Measurements from ENCODE around the gene IDUA.
A peak's percentile ranks its signal among the peaks of the same experiment; 100 is the strongest.
"Not testable (repeated sequence)": the region's sequence is repeated elsewhere in the genome, so short reads cannot be mapped to it uniquely, and the experiment has no call there.

Gene IDUA

GRCh38 chr4:968621-969394 is 18.0 kb upstream of the IDUA start:
- no peaks in the 10 kb centered on the region for H3K9me3 ChIP-seq (ENCODE audit: control insufficient read depth in 5 of 5, low read length in 5 of 5)
- H3K27ac ChIP-seq (ENCODE audit: low read depth, low read length) = no peak overlapping the region
- no peak overlapping the region for H3K4me3 ChIP-seq (ENCODE audit: low read depth in 1 of 5, low read length in 5 of 5)
- H3K4me1 ChIP-seq (ENCODE audit: control insufficient read depth in 5 of 5, insufficient read depth in 5 of 5, low read length in 5 of 5) = peaks cover 4 to 27% (median 25%) of the 10 kb centered on the region in 5 donors
- peaks cover 0 to 3% (median 0%) of the 10 kb centered on the region in 5 donors for H3K27me3 ChIP-seq (ENCODE audit: control insufficient read depth in 5 of 5, insufficient read depth in 4 of 5, low read length in 5 of 5)
- peaks cover 0 to 38% (median 25%) of the 10 kb centered on the region in 5 donors for H3K36me3 ChIP-seq (ENCODE audit: control insufficient read depth in 5 of 5, insufficient read depth in 5 of 5, low read length in 5 of 5)
- H3K9ac ChIP-seq (ENCODE audit: low read length in 5 of 5) = no peak overlapping the region

GRCh38 chr4:970046-970745 is 16.6 kb upstream of the IDUA start:
- Histone ChIP-seq H3K4me1 (ENCODE audit: control insufficient read depth in 5 of 5, insufficient read depth in 5 of 5, low read length in 5 of 5) (peaks cover 4 to 32% (median 28%) of the 10 kb centered on the region in 5 donors), H3K27me3 (ENCODE audit: control insufficient read depth in 5 of 5, insufficient read depth in 4 of 5, low read length in 5 of 5) (peaks cover 0 to 3% (median 0%) of the 10 kb centered on the region in 5 donors), H3K36me3 (ENCODE audit: control insufficient read depth in 5 of 5, insufficient read depth in 5 of 5, low read length in 5 of 5) (peaks cover 0 to 26% (median 15%) of the 10 kb centered on the region in 5 donors), H3K9ac (ENCODE audit: low read length in 5 of 5) (no peak overlapping the region), H3K4me3 (ENCODE audit: low read depth in 1 of 5, low read length in 5 of 5) (no peak overlapping the region), H3K9me3 (ENCODE audit: control insufficient read depth in 5 of 5, low read length in 5 of 5) (no peaks in the 10 kb centered on the region), H3K27ac (ENCODE audit: low read depth, low read length) (no peak overlapping the region)

DNA sequence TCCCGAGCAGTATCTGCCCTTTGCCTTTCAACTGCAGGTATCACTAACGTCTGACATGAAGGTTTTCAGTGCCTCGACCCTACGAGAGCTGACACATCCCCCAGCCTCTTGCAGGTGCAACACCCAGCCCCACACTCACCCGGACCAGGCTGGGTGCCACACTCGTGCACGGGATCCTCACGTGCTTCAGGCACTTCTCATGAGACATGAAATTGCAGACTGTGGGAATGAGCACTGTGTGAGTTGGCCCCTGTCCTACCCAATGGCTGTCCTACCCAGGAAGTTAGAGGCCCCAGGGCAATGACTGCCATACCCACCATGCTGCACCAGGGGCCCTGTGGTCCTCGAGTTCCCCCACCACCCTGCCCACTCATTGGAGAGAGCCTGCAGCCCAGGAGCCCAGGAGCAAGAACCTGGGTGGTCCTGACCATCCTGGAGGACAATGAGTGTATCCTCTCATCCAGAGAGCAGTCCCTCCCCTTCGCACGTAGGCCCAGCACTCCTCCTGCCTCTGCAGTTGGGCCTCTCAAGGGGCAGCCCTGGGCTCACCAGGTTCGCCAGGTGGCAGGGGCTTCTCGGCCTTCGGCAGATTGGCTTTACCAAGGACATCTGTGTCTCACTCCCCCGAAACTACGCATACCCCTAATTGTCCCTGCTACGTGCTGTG is 15.9 kb upstream of the IDUA start:
- peak overlapping the region in 1 of 5 donors; percentile 79 for H3K9ac ChIP-seq (ENCODE audit: low read length in 5 of 5)
- H3K9me3 ChIP-seq (ENCODE audit: control insufficient read depth in 5 of 5, low read length in 5 of 5) = no peaks in the 10 kb centered on the region
- H3K4me1 ChIP-seq (ENCODE audit: control insufficient read depth in 5 of 5, insufficient read depth in 5 of 5, low read length in 5 of 5) = peaks cover 4 to 32% (median 28%) of the 10 kb centered on the region in 5 donors
- peaks cover 0 to 3% (median 0%) of the 10 kb centered on the region in 5 donors for H3K27me3 ChIP-seq (ENCODE audit: control insufficient read depth in 5 of 5, insufficient read depth in 4 of 5, low read length in 5 of 5)
- peaks cover 0 to 18% (median 8%) of the 10 kb centered on the region in 5 donors for H3K36me3 ChIP-seq (ENCODE audit: control insufficient read depth in 5 of 5, insufficient read depth in 5 of 5, low read length in 5 of 5)
- H3K27ac ChIP-seq (ENCODE audit: low read depth, low read length) = no peak overlapping the region
- no peak overlapping the region for H3K4me3 ChIP-seq (ENCODE audit: low read depth in 1 of 5, low read length in 5 of 5)

DNA sequence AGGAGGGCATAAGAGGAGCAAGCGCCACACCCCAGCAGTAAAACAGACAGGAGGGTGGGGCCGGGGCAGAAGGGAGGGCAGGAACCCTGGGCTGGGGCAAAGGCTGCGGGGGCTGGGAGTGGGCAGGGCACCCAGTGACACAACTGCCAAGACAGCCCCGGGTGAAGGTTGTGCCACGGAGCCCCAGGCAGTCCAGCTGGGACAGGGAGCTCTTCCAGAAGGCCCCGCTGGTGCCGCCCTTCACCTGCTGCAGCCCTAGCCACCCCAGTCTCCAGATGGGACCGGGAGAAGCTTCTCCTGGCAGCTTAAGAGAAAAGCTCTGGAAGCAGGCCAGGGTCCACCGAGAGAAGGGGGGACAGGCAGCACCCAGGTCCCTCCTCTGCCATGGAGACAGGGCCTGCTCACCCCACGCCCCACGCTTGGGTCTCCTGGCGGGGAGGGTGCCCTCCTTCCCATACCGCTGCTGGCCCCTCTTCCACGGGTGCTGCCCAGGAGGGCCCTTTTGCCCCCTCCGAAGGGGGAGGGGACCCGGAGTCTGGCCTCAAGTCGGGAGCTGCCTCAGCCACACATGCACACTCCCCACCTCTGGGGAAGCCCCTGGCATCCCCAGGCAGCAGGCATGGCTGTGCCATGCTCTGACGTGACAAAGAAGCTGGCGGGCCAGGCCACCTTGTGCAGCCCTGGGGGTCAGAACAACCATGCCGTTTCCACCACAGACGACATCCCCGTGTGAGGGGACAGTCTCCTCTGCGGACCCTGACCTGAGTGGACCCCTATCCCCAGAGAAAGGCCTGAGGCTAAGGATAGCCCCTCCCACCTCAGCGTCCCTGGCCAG is 15.0 kb upstream of the IDUA start:
- H3K9ac ChIP-seq (ENCODE audit: low read length in 5 of 5) = peak overlapping the region in 4 of 5 donors; percentile 20 to 79 (median 72)
- H3K4me1 ChIP-seq (ENCODE audit: control insufficient read depth in 5 of 5, insufficient read depth in 5 of 5, low read length in 5 of 5) = peaks cover 4 to 32% (median 28%) of the 10 kb centered on the region in 5 donors
- H3K27ac ChIP-seq (ENCODE audit: low read depth, low read length) = no peak overlapping the region
- H3K36me3 ChIP-seq (ENCODE audit: control insufficient read depth in 5 of 5, insufficient read depth in 5 of 5, low read length in 5 of 5) = peaks cover 0 to 9% (median 0%) of the 10 kb centered on the region in 5 donors
- no peaks in the 10 kb centered on the region for H3K9me3 ChIP-seq (ENCODE audit: control insufficient read depth in 5 of 5, low read length in 5 of 5)
- peaks cover 0 to 3% (median 0%) of the 10 kb centered on the region in 5 donors for H3K27me3 ChIP-seq (ENCODE audit: control insufficient read depth in 5 of 5, insufficient read depth in 4 of 5, low read length in 5 of 5)
- peak overlapping the region; percentile 55 to 83 (median 76) for H3K4me3 ChIP-seq (ENCODE audit: low read depth in 1 of 5, low read length in 5 of 5)

- Histone ChIP-seq H3K27ac (ENCODE audit: low read depth, low read length) (no peak overlapping the region), H3K27me3 (ENCODE audit: control insufficient read depth in 5 of 5, insufficient read depth in 4 of 5, low read length in 5 of 5) (peaks cover 0 to 3% (median 0%) of the 10 kb centered on the region in 5 donors), H3K4me1 (ENCODE audit: control insufficient read depth in 5 of 5, insufficient read depth in 5 of 5, low read length in 5 of 5) (peaks cover 4 to 32% (median 28%) of the 10 kb centered on the region in 5 donors), H3K36me3 (ENCODE audit: control insufficient read depth in 5 of 5, insufficient read depth in 5 of 5, low read length in 5 of 5) (peaks cover 0 to 3% (median 0%) of the 10 kb centered on the region in 5 donors), H3K9ac (ENCODE audit: low read length in 5 of 5) (peak overlapping the region in 4 of 5 donors; percentile 63 to 79 (median 72)), H3K9me3 (ENCODE audit: control insufficient read depth in 5 of 5, low read length in 5 of 5) (no peaks in the 10 kb centered on the region), H3K4me3 (ENCODE audit: low read depth in 1 of 5, low read length in 5 of 5) (peak overlapping the region in 4 of 5 donors; percentile 64 to 83 (median 79))
These were observed 14.0 kb upstream of the IDUA start for GRCh38 chr4:972651-973424.

- peak within 1 kb of the TSS in 4 of 5 donors; percentile 63 to 79 (median 72) for H3K9ac ChIP-seq (ENCODE audit: low read length in 5 of 5)
- peaks cover 4 to 32% (median 28%) of the 10 kb centered on the region in 5 donors for H3K4me1 ChIP-seq (ENCODE audit: control insufficient read depth in 5 of 5, insufficient read depth in 5 of 5, low read length in 5 of 5)
- H3K27me3 ChIP-seq (ENCODE audit: control insufficient read depth in 5 of 5, insufficient read depth in 4 of 5, low read length in 5 of 5) = peaks cover 0 to under 1% (median 0%) of the 10 kb centered on the region in 5 donors
- no peak within 1 kb of the TSS for H3K27ac ChIP-seq (ENCODE audit: low read depth, low read length)
- H3K9me3 ChIP-seq (ENCODE audit: control insufficient read depth in 5 of 5, low read length in 5 of 5) = no peaks in the 10 kb centered on the region
- H3K4me3 ChIP-seq (ENCODE audit: low read depth in 1 of 5, low read length in 5 of 5) = peak within 1 kb of the TSS; percentile 55 to 83 (median 76)
- peaks cover 0 to 3% (median 0%) of the 10 kb centered on the region in 5 donors for H3K36me3 ChIP-seq (ENCODE audit: control insufficient read depth in 5 of 5, insufficient read depth in 5 of 5, low read length in 5 of 5)
These were observed 13.1 kb upstream of the IDUA start, which contains the start of gene DGKQ for GRCh38 chr4:973431-974397. Gene DGKQ (minus strand): TSS chr4:973569. CDS start chr4:973482, 87 bp downstream.

- no peaks in the 10 kb centered on the region for H3K27me3 ChIP-seq (ENCODE audit: control insufficient read depth in 5 of 5, insufficient read depth in 4 of 5, low read length in 5 of 5)
- H3K4me3 ChIP-seq (ENCODE audit: low read depth in 1 of 5, low read length in 5 of 5) = no peak overlapping the region
- H3K9ac ChIP-seq (ENCODE audit: low read length in 5 of 5) = no peak overlapping the region
- no peak overlapping the region for H3K27ac ChIP-seq (ENCODE audit: low read depth, low read length)
- no peaks in the 10 kb centered on the region for H3K9me3 ChIP-seq (ENCODE audit: control insufficient read depth in 5 of 5, low read length in 5 of 5)
- H3K36me3 ChIP-seq (ENCODE audit: control insufficient read depth in 5 of 5, insufficient read depth in 5 of 5, low read length in 5 of 5) = peaks cover 0 to 3% (median 0%) of the 10 kb centered on the region in 5 donors
- H3K4me1 ChIP-seq (ENCODE audit: control insufficient read depth in 5 of 5, insufficient read depth in 5 of 5, low read length in 5 of 5) = peaks cover 4 to 40% (median 37%) of the 10 kb centered on the region in 5 donors
These were observed 12.2 kb upstream of the IDUA start for GRCh38 chr4:974668-975067.

DNA sequence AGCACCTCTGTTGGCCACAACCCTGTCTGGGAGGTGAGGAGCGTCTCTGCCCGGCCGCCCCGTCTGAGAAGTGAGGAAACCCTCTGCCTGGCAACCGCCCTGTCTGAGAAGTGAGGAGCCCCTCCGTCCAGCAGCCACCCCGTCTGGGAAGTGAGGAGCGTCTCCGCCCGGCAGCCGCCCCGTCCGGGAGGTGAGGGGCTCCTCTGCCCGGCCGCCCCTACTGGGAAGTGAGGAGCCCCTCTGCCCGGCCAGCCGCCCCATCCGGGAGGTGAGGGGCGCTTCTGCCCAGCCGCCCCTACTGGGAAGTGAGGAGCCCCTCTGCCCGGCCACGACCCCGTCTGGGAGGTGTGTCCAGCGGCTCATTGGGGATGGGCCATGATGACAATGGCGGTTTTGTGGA is 10.8 kb upstream of the IDUA start:
- not testable (repeated sequence) for H3K36me3 ChIP-seq (ENCODE audit: control insufficient read depth in 5 of 5, insufficient read depth in 5 of 5, low read length in 5 of 5); H3K27ac ChIP-seq (ENCODE audit: low read depth, low read length); H3K4me3 ChIP-seq (ENCODE audit: low read depth in 1 of 5, low read length in 5 of 5); H3K9me3 ChIP-seq (ENCODE audit: control insufficient read depth in 5 of 5, low read length in 5 of 5); H3K9ac ChIP-seq (ENCODE audit: low read length in 5 of 5); H3K27me3 ChIP-seq (ENCODE audit: control insufficient read depth in 5 of 5, insufficient read depth in 4 of 5, low read length in 5 of 5)
- peaks cover 4 to 36% (median 33%) of the 10 kb centered on the region in 5 donors for H3K4me1 ChIP-seq (ENCODE audit: control insufficient read depth in 5 of 5, insufficient read depth in 5 of 5, low read length in 5 of 5)

Measured in subcutaneous abdominal adipose tissue (tissue), 5 donors.